ENCODE measurements around the gene PSMC3. TPM values are rescaled to one million over a fixed set of nuclear protein-coding genes. Genes with fewer than 3 reads are reported as not detected.

Gene PSMC3
- total RNA-seq = 100 to 1,000 TPM in 3 of 4 donors, 10 to 100 TPM in 1; 72.9 to 134 (median 122) TPM

GRCh38 chr11:47426062-47426956, at the start of gene PSMC3:
Gene PSMC3 (minus strand): TSS chr11:47426439. CDS start chr11:47426279, 160 bp downstream.
- H3K27ac ChIP-seq = peak within 1 kb of the TSS; percentile 90 to 98 (median 94)
- peaks cover 13 to 38% (median 24%) of the 10 kb centered on the region in 3 donors for H3K36me3 ChIP-seq
- TF ChIP-seq, protein P1, sequence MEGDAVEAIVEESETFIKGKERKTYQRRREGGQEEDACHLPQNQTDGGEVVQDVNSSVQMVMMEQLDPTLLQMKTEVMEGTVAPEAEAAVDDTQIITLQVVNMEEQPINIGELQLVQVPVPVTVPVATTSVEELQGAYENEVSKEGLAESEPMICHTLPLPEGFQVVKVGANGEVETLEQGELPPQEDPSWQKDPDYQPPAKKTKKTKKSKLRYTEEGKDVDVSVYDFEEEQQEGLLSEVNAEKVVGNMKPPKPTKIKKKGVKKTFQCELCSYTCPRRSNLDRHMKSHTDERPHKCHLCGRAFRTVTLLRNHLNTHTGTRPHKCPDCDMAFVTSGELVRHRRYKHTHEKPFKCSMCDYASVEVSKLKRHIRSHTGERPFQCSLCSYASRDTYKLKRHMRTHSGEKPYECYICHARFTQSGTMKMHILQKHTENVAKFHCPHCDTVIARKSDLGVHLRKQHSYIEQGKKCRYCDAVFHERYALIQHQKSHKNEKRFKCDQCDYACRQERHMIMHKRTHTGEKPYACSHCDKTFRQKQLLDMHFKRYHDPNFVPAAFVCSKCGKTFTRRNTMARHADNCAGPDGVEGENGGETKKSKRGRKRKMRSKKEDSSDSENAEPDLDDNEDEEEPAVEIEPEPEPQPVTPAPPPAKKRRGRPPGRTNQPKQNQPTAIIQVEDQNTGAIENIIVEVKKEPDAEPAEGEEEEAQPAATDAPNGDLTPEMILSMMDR (IDR thresholded peaks at IDR 0.05) = peak in 1 of 6 experiments; percentile 6
- peak in 1 of 4 donors; percentile 55 for TF ChIP-seq POLR2A (IDR thresholded peaks at IDR 0.05)
- WGBS, 2 donors = 0% methylated on average over 17 to 20 of the region's 62 CpGs
- no peaks in the 10 kb centered on the region for H3K27me3 ChIP-seq
- peak; percentile 85 for DNase-seq
- peaks cover 11 to 26% (median 14%) of the 10 kb centered on the region in 3 donors for H3K4me1 ChIP-seq
- H3K9me3 ChIP-seq = no peaks in the 10 kb centered on the region
- H3K4me3 ChIP-seq = peak within 1 kb of the TSS; percentile 85 to 99 (median 90)
- intact Hi-C loops (cut with DNase I) = no loop called here

GRCh38 chr11:47470671-47471070, 44.4 kb upstream of the PSMC3 start:
- peaks cover 19 to 100% (median 45%) of the 10 kb centered on the region in 3 donors for H3K36me3 ChIP-seq
- peak overlapping the region in 2 of 4 donors; percentile 42 to 83 for H3K27ac ChIP-seq
- DNase-seq = no peak
- no peaks in the 10 kb centered on the region for H3K9me3 ChIP-seq
- 81 to 94% methylated on average over 4 of the region's 4 CpGs for WGBS, 2 donors
- no peaks in the 10 kb centered on the region for H3K27me3 ChIP-seq
- intact Hi-C loops (cut with DNase I) = no loop called here
- no peak overlapping the region for H3K4me3 ChIP-seq
- no peak for TF ChIP-seq POLR2A (IDR thresholded peaks at IDR 0.05)
- TF ChIP-seq, protein P1 (IDR thresholded peaks at IDR 0.05) = no peak
- peaks cover 7 to 42% (median 19%) of the 10 kb centered on the region in 3 donors for H3K4me1 ChIP-seq

DNA sequence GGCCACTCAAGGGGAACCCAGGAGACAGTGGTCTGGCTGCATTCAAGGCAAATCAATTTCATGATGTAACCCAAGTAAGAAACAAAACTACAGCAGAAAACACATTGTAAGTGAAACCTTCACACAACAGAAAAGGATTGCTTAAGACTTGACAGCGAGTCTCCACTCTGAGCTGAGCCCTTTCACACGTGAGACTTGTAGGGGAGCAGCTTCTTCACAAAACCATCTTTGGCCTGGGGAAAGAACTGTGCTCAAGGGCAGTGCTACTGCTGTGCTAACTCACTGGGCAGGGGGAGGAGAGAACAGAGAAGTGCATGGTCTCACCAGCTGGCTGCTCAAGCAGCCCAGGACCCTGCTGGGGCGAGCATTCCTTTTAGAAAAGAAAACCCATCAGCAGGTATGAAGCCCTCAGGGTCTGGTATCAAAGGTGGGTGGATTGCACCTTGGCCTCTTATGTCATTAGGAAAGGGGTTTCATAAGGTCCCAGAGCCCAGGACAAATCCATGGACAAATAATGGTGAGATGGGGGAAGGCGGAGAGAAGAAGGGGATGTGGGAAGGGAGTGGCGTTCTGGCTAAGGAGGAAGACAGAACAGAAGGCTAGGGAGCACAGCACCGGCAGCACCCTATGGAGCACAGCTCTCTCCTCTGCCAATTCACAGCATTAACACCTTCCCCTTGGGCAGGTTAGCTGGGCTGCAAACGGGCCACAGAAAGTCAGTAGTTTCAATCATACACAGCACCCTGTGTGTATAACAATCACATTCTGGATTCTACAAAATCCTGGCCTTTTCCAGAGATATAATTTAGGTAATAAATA, 43.3 kb upstream of the PSMC3 start:
- DNase-seq = no peak
- no peaks in the 10 kb centered on the region for H3K27me3 ChIP-seq
- H3K4me1 ChIP-seq = peaks cover 7 to 50% (median 24%) of the 10 kb centered on the region in 3 donors
- peak overlapping the region in 3 of 4 donors; percentile 1 to 83 (median 45) for H3K27ac ChIP-seq
- WGBS, 2 donors = 69 to 75% methylated on average over 4 to 7 of the region's 7 CpGs
- H3K9me3 ChIP-seq = no peaks in the 10 kb centered on the region
- H3K36me3 ChIP-seq = peaks cover 15 to 100% (median 34%) of the 10 kb centered on the region in 3 donors
- H3K4me3 ChIP-seq = no peak overlapping the region
- TF ChIP-seq, protein P1 (IDR thresholded peaks at IDR 0.05) = no peak
- TF ChIP-seq POLR2A (IDR thresholded peaks at IDR 0.05) = no peak
- intact Hi-C loops (cut with DNase I) = no loop called here

- peaks cover 15 to 100% (median 29%) of the 10 kb centered on the region in 3 donors for H3K36me3 ChIP-seq
- no peak for DNase-seq
- H3K27ac ChIP-seq = peak overlapping the region in 2 of 4 donors; percentile 45 to 83
- WGBS, 2 donors = 64 to 65% methylated on average over 8 of the region's 8 CpGs
- H3K9me3 ChIP-seq = no peaks in the 10 kb centered on the region
- H3K4me1 ChIP-seq = peaks cover 7 to 50% (median 24%) of the 10 kb centered on the region in 3 donors
- intact Hi-C loops (cut with DNase I) = no loop called here
- no peak overlapping the region for H3K4me3 ChIP-seq
- no peak for TF ChIP-seq POLR2A (IDR thresholded peaks at IDR 0.05)
- TF ChIP-seq, protein P1 (IDR thresholded peaks at IDR 0.05) = no peak
- no peaks in the 10 kb centered on the region for H3K27me3 ChIP-seq
Observed at GRCh38 chr11:47468598-47469214, 42.5 kb upstream of the PSMC3 start.

Measured in esophagus squamous epithelium (tissue), 5 donors.